Duodenal mucosa (tissue), 2 donors: ENCODE measurements around the gene TEX35.

Experiments
- H3K27ac ChIP-seq: one replicate; pipeline ENCODE4 v1.7.0; 2013; ENCODE audit warnings: low read depth, low read length
- H3K27me3 ChIP-seq, 2 donors: one replicate each; pipeline ENCODE4 v1.7.0; 2013; ENCODE audit warnings: low read length in 2 of 2, control low read depth in 1 of 2; ENCODE audit not compliant: insufficient read depth in 2 of 2, control insufficient read depth in 1 of 2
- H3K36me3 ChIP-seq, 2 donors: one replicate each; pipeline ENCODE4 v1.7.0; 2013; ENCODE audit warnings: low read length in 2 of 2, control low read depth in 1 of 2; ENCODE audit not compliant: insufficient read depth in 2 of 2, control insufficient read depth in 1 of 2
- H3K4me1 ChIP-seq, 2 donors: one replicate each; pipeline ENCODE4 v1.7.0; 2013; ENCODE audit warnings: low read length in 2 of 2, control low read depth in 1 of 2; ENCODE audit not compliant: insufficient read depth in 2 of 2, control insufficient read depth in 1 of 2
- H3K4me3 ChIP-seq, 2 donors: one replicate each; pipeline ENCODE4 v1.7.0; 2013; ENCODE audit warnings: low read length in 2 of 2, low read depth in 1 of 2
- H3K9ac ChIP-seq, 2 donors: one replicate each; pipeline ENCODE4 v1.7.0; 2013; ENCODE audit warnings: low read length in 2 of 2, low read depth in 1 of 2
- H3K9me3 ChIP-seq, 2 donors: one replicate each; pipeline ENCODE4 v1.7.0; 2013; ENCODE audit warnings: low read length in 2 of 2, control low read depth in 1 of 2; ENCODE audit not compliant: control insufficient read depth in 1 of 2

TEX35 gene

GRCh38 chr1:178493301-178493741 is 19.6 kb upstream of the TEX35 start:
- Histone ChIP-seq H3K27ac (no peak overlapping the region), H3K9ac (no peak overlapping the region), H3K4me3 (no peak overlapping the region), H3K36me3 (no peaks in the 10 kb centered on the region), H3K27me3 (peaks cover 0 to 3% of the 10 kb centered on the region in 2 donors), H3K4me1 (no peaks in the 10 kb centered on the region), H3K9me3 (no peaks in the 10 kb centered on the region)

GRCh38 chr1:178494569-178494971 is 18.3 kb upstream of the TEX35 start:
- Histone ChIP-seq H3K4me1 (no peaks in the 10 kb centered on the region), H3K9ac (no peak overlapping the region), H3K27ac (no peak overlapping the region), H3K4me3 (no peak overlapping the region), H3K27me3 (no peaks in the 10 kb centered on the region), H3K9me3 (no peaks in the 10 kb centered on the region), H3K36me3 (no peaks in the 10 kb centered on the region)

- Histone ChIP-seq H3K27ac (no peak overlapping the region), H3K9ac (no peak overlapping the region), H3K4me1 (peaks cover 2 to 3% of the 10 kb centered on the region in 2 donors), H3K27me3 (no peaks in the 10 kb centered on the region), H3K4me3 (no peak overlapping the region), H3K9me3 (no peaks in the 10 kb centered on the region), H3K36me3 (no peaks in the 10 kb centered on the region)
Observed at GRCh38 chr1:178495158-178495557, 17.8 kb upstream of the TEX35 start.

- Histone ChIP-seq H3K27me3 (no peaks in the 10 kb centered on the region), H3K4me1 (peaks cover 2 to 8% of the 10 kb centered on the region in 2 donors), H3K4me3 (no peak overlapping the region), H3K36me3 (no peaks in the 10 kb centered on the region), H3K27ac (no peak overlapping the region), H3K9me3 (no peaks in the 10 kb centered on the region), H3K9ac (no peak overlapping the region)
Observed at GRCh38 chr1:178495741-178496409, 17.0 kb upstream of the TEX35 start.

GRCh38 chr1:178496410-178497135 is 16.3 kb upstream of the TEX35 start, which contains the start of gene CLEC20A:
Gene CLEC20A (minus strand): TSS chr1:178496964. CDS start chr1:178496939, 25 bp downstream.
- Histone ChIP-seq H3K9me3 (no peaks in the 10 kb centered on the region), H3K27ac (no peak within 1 kb of the TSS), H3K9ac (no peak within 1 kb of the TSS), H3K4me1 (peaks cover 2 to 8% of the 10 kb centered on the region in 2 donors), H3K36me3 (no peaks in the 10 kb centered on the region), H3K27me3 (no peaks in the 10 kb centered on the region), H3K4me3 (no peak within 1 kb of the TSS)

- H3K4me3 ChIP-seq, result no peak overlapping the region
- H3K27me3 ChIP-seq, result no peaks in the 10 kb centered on the region
- H3K4me1 ChIP-seq, result peaks cover 2 to 8% of the 10 kb centered on the region in 2 donors
- no peak overlapping the region for H3K27ac ChIP-seq
- no peaks in the 10 kb centered on the region for H3K36me3 ChIP-seq
- H3K9ac ChIP-seq, result no peak overlapping the region
- H3K9me3 ChIP-seq, result no peaks in the 10 kb centered on the region
Observed at GRCh38 chr1:178497903-178498478, 14.9 kb upstream of the TEX35 start.

- Histone ChIP-seq H3K27ac (no peak overlapping the region), H3K4me3 (no peak overlapping the region), H3K9me3 (no peaks in the 10 kb centered on the region), H3K4me1 (peaks cover 2 to 8% of the 10 kb centered on the region in 2 donors), H3K9ac (no peak overlapping the region), H3K36me3 (no peaks in the 10 kb centered on the region), H3K27me3 (no peaks in the 10 kb centered on the region)
Observed at GRCh38 chr1:178498896-178499675, 13.8 kb upstream of the TEX35 start.

- peaks cover 2 to 8% of the 10 kb centered on the region in 2 donors for H3K4me1 ChIP-seq
- H3K4me3 ChIP-seq, result no peak overlapping the region
- no peaks in the 10 kb centered on the region for H3K9me3 ChIP-seq
- no peaks in the 10 kb centered on the region for H3K36me3 ChIP-seq
- no peaks in the 10 kb centered on the region for H3K27me3 ChIP-seq
- no peak overlapping the region for H3K27ac ChIP-seq
- no peak overlapping the region for H3K9ac ChIP-seq
Observed at GRCh38 chr1:178500091-178500770, 12.7 kb upstream of the TEX35 start.

- Histone ChIP-seq H3K9ac (no peak overlapping the region), H3K4me1 (peaks cover 3 to 10% of the 10 kb centered on the region in 2 donors), H3K36me3 (no peaks in the 10 kb centered on the region), H3K27ac (no peak overlapping the region), H3K9me3 (no peaks in the 10 kb centered on the region), H3K4me3 (no peak overlapping the region), H3K27me3 (no peaks in the 10 kb centered on the region)
Observed at GRCh38 chr1:178500936-178501554, 11.9 kb upstream of the TEX35 start.
